Retina (tissue), 1 donor: ENCODE data around the gene UQCC2.
A peak's percentile ranks its signal among the peaks of the same experiment; 100 is the strongest.

ENCODE experiments used
- DNase-seq: peaks from one replicate; pipeline ENCODE4 v3.0.0-alpha.2; 2016

Gene UQCC2

DNA sequence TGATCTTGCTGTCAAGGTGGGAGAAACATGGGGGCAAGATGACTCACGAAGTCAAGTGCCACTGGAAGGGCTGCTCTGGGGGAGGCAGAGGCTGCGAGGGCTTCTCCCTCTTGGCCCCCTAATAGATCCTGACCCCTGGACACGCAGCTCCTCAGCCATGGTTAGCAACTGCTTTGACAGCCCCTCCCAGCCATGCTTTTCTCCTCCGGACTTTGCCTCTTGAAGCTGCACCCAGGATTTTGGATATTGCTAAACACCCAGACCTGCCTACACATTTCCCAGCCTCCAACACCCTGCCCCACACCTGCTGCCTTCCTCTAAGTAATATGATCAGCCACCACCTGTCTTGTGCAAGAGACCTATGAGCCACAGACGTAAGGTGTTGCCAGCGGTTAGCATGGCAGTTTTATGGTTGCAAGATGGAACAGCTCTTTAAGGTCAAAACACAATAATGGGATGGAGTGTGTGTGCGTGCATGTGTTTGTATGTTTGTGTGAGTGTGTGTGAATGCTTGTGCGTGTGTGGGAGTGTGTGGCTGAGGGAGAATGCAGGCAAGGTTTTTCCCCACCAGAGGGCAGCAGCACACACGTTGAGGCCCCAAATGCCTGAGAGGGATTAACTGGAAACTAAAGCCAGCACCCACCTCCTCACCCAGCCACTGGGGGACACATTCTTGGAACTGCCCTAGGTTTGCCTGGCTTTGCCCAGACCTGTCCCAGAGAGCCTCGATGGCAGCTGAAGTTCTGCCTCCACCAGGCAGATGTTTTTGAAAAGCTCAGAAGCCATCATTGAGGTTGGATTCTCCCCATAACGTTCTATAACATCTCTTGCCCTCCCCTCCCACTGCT lies 32.7 kb upstream of the UQCC2 start:
- peak; percentile 90 for DNase-seq

DNA sequence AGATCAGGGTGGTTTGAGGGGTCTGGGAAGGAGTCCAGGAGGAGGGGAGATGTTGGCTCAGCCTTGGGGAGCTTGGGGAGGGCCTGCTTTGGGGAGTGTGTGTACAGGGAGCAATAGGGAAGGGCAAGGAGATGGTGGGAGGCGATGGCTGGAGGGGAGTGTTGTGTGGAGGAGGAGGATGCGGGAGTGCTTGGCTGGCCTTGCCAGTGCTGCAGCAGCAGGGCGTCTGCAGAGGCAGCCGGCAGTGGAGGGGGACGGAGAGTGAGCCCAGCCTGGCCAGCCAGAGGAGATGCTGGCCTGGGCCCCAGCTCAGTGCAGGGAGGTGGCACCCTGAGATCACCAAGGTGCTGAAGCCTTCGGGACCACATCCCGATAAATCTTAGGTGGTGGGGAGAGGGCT lies 31.3 kb upstream of the UQCC2 start:
- DNase-seq = no peak

DNA sequence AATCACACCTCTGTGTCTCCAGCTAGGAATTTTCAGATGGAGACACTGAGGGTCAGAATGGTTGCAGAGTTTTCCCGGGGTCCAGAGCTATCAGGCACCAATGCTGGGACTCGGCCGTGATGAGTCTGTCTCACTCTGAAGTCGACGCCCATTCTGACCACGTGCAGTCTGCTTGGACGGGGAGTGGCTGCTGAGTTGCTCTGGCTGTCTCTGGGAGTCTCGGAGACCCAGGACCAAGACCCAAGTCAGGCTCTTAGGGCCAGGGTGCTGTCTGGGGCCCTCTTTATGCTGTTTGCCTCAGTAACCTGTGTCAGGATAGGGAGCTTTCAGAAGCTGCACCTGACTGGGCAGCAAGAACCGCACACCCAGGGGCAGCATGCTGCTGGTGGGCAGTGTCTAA lies 30.6 kb upstream of the UQCC2 start:
- no peak for DNase-seq

DNA sequence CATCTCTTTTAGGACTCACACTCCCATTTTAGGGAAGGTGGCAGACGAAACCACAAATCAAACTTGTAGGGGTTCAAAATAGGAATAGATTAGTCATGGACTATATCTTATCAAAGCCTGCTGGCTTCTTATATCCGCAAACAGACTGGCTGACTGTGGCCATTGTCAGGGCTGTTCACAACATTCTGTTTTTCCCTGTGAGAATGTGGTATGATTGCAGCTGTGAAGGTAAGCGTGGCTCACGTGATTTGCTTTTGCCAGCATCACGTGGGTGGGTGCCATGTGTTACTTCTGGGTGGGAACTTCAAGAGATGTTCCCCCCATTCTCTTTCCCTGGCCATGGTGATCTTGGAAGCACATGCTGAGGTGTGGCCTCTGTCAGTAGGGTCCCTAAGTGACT lies 29.3 kb upstream of the UQCC2 start:
- DNase-seq = no peak

DNA sequence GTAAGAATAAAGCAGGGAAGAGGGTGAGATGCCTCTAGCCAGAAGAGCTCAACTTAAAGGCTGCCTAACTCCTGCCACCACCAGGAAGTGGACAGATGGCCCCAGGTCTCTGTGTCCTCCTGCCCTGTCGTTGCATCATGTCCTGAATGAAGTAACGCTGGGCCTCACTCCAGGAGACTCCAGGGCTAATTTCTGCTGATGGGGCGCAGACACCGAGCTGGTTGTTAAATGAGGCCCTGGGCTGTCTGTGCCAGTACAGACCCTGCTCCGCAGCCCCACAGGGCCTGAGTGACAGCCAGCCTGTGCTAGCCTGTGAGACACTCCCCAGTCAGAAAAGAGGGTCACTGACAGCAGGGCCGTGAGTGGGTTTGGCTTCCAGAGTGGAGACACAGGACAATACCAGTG lies 28.7 kb upstream of the UQCC2 start:
- DNase-seq = no peak

DNA sequence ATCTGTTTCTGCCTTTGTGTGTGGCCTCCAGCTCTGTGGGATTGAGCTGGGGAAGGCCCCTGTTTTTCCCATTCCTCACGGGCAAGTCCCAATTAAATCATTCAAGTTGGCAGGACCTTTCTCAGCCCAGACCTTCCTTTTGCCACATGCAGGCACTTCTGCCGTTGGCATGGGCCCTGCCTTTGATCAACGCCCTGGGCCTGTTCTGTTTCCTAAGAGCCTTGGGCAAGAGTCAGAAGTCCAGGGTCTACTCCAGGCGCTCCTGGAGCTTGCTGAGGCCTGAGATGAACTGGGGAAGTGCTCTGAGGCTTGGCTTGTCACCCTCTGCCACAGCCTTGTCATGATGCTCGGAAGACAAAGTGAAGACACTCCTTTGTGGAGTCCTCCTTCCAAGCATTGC lies 28.1 kb upstream of the UQCC2 start:
- DNase-seq = no peak

DNA sequence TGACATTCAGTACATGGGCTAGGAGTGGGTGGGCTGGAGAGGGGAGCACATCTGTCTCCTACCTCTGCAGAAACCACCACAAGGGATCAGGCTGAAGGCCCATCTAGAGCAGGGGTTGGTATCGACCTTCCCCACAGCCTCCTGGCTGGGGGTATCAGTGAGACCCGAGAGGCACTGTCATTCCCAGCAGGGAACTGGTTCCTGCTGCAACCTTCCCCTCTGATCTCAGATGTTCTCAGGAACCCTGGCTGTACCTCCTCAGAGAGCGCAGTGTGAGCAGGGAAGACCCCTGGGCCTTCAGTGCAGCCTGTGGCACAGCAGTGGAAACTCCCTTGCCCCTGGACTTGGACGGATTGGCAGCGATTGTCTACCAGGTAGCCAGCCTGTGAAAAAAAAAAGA lies 27.4 kb upstream of the UQCC2 start:
- no peak for DNase-seq

DNA sequence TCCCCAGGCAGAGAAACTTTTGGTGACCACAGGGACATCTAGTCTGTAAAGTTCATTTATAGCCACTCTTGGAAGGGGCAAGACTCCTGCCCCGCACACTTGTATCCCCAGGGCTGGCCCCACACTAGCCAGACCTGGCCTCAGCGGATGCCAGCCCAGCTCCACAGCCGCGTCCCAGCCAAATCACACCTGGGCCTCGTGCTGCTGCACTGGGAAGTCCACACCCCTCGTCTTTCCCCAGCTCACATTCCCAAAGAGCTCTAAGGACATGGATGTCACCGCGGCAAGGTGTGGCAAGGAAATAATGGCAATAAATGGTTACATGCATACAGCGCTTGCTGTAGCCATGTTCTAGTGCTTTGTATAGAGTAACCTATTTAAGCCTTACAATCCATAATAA lies 26.7 kb upstream of the UQCC2 start:
- no peak for DNase-seq

DNA sequence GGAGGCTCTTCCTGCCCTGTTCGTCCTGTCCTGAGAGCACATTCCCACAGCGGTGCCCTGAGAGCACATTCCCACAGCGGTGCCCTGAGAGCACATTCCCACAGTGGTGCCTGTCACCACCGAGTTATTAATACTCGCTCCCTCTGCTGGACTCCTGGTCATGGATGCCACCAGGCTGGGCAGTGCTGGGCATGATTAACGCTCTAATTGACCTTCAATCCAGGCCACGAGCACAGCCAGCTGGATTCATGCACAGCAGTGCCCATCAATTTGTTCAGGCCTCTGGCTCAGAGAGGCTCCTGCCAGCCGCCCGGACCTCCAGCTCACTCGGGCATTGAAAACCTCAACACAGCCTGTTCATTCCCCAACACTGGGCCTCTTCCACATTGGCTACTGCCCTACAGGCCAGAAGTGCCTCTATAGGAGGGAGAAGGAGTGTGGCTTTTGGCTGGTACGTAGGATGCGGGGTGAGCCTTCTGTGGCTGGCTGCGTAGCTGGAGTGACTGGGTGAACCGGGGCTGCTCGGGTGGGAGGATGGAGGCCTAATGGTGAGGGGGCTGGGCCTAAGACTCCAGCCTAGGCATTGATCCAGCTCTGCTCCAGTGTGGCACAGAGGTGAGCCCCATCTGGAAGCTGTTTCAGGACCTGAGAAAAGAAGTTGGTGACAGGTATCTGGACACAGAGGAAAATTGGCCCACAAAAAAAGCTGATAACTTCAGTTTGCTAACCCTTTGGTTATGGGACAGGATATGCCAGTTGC lies 25.9 kb upstream of the UQCC2 start:
- no peak for DNase-seq

DNA sequence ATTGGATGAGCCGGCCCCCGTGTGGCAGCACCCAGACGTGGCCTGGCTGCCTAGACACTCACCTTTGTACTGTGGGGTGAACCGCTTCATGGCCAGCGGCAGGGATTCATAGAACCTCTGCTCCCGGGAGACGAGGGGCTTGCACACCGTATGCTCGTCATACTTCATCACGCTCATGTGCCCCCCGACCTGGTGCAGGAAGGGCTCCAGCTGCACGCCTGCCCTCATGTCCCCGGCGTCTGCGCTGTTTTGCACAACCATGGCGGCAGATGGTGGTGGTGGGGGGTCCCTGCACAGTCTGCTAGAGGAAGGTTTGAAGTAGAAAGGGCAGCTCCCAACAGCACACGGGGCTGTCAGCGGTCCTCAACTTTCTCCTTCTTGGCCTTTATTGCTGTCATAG lies 23.7 kb upstream of the UQCC2 start:
- no peak for DNase-seq

DNA sequence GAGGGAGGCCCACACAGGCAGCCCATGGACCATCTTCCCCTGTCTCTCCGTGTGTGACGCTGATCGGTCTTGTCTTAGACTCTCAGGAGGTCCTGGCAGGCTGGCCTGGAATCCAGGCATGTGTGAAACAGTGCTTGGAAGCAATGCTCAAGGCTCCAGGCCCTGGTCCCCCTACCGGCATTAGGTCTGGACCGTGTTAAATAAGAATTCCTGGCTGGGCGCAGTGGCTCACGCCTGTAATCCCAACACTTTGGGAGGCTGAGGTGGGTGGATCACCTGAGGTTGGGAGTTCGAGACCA lies 22.2 kb upstream of the UQCC2 start:
- DNase-seq = no peak

DNA sequence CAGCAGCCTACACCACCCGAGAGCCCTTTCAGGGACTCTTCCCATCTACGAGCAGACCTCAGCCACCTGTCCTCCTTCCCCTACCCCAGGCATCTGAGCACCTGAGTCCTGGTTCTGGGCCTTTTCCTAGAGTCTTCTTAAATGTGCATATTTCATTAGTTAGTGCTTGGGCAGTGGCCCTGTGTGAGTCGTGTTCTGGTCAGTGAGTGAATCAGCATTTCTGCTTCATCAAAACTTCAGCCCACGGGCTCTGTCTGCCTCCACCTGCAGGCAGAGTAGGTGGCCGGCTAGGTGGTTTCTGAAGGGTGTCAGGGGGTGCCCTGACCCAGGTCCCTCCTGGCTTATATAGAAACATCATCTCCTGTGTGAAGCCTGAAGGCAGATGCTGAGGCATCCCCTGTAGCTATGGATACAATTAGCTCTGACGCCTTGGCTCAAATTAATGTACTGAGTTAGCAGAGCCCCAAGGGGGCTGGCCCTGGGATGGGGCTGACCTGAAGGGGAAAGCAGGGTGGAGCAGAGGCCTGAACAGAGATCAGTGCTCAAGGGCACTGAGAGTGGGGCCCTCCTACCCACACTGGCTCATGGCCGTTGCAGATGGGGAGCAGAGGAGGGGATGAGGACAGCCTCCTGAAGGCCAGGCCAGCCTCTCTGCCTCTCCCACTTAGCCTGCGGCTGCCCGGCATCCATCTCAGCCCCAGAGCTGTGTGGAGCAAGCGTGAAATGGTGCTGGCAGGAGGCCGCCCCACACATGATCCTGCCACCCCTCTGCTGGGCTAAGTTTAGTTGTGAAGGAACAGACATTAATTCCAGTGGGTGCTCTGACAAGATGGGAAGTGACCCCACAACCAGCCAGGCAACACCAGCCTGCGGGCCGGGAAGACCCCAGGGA lies 21.6 kb upstream of the UQCC2 start:
- peak; percentile 76 for DNase-seq

DNA sequence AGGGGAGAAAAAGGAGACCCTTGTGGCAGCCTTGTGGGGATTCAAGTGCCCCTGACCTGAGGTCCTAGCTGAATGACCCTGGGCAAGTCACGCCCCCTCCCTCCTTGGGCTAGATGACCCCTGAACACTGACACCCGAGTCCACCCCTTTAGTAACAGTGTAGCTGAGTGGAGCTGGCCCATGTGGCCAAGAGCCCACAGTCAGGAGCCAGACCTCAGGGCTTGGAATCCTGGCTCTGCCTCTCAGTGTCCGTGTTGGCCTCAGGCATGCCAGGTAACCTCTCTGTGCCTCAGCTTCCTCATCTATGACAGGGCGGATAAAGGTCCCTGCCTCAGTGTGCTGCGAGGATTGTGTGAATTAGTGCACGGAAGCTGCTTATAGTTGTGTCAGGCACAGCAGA lies 20.9 kb upstream of the UQCC2 start:
- no peak for DNase-seq

DNA sequence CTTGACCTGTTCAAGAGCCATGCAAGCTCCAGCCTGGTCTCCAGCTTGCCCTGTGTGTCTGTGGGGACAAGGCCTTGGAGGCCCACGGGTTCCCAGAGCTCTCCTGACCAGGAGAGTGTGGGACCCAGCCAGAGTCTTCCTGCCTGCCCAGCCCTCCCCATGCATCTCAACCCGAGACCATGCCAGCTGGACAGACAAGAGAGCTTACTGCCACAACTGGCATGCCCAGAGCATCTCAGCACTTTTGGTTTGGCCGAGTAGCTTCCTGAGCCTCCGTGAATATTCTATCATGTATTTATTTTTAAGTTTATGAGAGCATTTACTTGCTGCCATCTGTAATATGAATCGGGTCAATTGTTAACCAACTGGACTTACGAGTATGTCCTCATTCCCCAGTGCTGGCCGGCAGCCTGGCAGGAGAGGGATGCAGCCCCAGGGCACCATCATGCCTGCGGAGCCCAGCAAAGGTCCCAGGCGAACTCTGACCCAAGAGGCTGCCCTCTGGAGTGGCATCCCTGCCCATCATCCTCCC lies 20.3 kb upstream of the UQCC2 start:
- DNase-seq = no peak

DNA sequence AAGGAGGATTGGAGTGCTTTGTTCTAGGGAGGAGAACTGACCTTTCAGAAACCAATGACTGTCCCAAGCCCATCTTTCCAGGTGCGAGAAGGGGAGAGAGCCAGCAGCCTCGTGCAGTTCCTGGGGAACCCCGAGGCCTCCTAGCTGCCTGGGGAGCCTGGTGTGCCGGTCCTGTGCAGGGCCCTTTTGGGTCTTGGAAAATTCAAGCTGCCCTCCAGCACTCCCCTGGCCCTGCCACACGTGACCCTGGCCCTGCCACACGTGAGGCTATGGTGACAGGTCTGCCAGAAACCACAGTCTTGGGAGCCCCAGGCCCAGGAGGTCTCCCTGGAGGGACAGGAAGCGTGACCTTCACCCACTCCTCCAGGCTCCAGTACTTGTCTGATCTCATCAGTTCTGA lies 19.5 kb upstream of the UQCC2 start:
- no peak for DNase-seq

DNA sequence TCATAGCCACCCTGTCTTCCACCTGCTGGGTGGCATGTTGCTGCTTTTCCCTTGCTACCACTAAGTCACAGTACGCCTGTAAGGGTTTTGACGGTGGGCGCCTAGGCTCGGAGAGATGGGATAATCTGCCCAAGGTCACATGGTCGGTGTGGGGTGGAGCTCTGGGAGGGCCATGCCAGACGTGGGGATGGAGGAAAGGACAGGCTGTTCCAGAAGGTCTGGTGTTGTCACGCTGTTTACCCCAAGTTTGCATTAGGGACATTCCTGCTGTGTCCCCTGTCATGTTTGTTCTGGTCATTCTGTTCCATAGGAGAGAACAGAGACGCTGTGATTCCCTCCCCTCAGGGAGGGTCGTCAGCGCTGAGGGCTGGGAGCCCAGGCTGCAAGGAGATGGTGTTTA lies 19.1 kb upstream of the UQCC2 start:
- DNase-seq = no peak

DNA sequence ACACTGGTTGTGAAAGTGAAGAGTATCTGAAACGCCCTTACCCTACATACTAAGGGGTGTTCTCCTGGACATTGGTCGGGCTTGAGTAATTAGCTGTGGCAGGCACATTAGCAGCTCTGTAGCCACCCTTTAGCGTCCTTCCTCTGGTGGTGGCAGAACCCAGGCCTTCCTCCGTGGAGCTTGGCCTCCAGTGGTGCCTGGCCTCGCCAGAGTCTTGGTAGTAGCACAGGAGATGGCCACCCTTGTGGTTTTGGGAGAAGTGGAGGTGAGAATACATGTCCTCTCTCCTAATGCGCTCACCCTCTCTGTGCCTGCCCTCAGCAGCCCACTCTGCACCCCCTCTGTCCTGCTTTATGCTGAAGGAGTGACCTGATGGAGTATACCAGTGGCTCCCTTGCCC lies 17.6 kb upstream of the UQCC2 start:
- DNase-seq = no peak

DNA sequence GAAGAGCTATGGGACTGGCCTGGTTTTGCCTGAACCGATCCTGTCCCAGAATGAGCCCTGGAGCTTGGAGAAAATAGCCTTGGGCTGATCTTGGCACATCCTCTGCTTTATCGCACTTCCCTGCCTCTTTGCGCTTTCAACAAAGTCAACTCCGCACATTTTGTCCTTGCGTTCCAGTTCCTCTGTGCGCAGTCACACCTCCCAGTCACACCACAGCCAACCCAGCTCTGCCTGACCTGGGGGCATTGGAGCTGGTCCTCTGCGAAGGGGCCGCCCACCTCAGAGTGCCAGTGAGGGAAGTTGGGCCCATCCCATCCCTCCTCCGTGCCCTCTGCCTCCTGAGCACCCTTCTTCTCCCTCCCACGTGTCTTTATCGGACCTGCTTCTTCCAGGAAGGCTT lies 16.9 kb upstream of the UQCC2 start:
- no peak for DNase-seq

DNA sequence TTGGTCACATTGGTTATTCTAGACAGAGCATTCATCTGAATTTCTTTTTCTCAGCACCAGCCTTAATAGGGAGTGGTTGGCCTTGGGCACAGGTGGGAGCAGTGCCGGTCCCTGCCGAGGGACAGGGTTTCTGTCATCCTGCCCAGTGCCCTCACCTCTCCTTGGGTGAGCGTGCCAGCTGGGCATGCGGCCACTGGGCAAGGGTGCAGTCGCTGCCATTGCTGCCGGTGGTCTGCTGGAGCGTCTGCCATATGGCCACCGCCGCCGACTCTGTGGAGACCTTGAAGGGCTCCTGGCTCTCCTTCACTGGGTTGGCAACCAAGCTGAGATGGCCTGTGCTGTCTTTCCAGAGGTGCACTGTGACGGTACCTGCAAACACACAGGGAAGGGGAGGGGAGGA lies 16.4 kb upstream of the UQCC2 start:
- DNase-seq = no peak

DNA sequence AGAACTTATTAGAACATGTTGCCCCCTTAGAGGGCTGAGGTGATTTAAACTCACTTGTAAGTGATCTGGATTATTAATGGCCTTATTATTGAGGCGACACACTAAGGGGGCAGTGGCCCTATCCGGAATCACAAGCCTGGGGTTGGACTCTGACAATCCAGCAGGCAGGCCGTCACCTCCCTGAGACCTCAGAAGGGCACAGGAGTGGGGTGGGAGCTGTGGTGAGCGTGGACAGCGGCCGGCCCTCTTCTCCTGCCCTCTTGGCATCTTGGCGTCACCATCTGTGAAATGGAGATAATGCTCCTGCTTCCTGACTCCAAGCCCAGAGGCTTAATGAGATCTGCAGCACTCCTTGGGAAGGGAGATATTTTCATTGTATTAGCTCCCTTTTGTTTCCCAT lies 15.6 kb upstream of the UQCC2 start:
- DNase-seq = no peak

DNA sequence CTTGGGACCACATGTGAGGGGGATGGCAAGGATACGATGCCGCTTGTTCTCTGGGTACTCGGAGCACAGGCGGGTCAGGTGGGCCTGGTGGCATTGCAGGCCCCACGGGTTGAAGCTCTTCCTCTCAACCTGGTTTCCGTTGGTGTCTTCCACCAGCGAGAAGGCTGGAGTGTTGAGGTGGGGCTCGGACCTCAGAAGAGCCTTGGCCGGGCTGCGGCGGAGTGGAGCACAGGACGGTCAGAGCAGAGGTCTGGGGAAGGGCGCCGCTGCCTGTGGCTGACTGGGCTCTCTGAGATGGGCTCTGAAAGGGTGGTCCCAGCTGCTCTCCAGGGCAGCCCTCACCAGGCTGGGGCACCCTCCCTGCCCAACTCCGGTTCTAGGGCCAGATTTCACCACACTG lies 15.2 kb upstream of the UQCC2 start:
- DNase-seq = no peak

DNA sequence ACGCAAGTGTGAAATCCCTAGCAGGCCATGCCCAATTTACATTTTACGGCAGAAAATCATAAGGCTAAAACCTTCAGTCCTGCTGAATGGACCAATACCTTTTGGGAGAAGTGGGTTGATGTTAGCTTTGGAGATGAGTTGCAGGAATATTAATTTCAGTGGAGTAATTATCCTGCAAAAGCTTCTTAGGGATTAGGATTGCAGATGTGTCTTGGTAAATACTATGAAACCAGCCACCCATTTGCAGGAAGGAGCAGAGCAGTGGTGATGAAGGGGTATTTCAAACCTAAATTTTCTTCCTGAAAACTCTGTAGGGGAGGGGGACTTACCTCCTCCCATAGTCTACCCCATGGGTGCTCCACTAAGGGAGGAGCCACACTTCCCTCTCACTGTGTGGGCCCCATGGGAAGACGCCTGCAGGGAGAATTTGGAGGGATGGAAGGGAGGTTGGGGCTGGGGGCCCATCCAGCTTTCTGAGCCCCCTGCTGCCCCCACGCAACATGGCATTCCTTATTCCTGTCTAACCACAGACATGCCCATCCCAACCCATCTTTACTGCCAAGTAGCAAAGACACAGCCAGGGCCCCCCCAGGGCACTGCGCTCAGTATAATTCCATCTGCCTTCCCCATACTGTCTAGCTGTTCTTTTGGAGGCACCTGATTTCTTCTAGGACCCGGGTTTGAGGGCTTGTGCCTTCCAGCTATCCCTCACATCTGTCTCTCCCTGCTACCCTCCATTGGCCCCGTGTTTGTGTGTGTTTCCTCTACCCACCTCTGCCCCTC lies 14.6 kb upstream of the UQCC2 start:
- no peak for DNase-seq

DNA sequence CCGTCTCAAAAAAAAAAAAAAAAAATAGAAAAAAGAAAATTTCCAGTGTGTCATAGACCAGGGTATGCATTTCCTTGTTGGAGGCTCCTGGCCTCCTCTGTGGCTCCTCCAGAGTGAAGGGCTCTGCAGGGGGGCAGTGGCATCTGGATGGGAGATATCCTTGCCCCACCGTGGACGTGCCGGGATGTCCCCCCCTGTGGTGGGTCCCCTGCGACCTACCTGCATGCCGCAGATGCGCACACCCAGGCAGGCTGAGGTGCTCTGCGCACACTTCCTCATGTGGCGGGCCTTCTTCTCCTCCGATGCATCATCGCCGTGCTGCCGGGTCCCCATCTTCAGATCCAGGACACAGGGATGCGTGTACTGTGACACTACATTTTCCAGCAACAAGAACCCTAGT lies 13.7 kb upstream of the UQCC2 start:
- no peak for DNase-seq
